ENCODE measurements around the gene AGTRAP. TPM values are rescaled to one million over a fixed set of nuclear protein-coding genes. Genes with fewer than 3 reads are reported as not detected.
A peak's percentile ranks its signal among the peaks of the same experiment; 100 is the strongest.

AGTRAP gene
- total and polyA plus RNA-seq, 9 of the 15 experiments (the other 6 are each of a cell fraction or from before 2014, with no cell fraction given) = 26.8 to 105 (median 57.5) TPM

DNA sequence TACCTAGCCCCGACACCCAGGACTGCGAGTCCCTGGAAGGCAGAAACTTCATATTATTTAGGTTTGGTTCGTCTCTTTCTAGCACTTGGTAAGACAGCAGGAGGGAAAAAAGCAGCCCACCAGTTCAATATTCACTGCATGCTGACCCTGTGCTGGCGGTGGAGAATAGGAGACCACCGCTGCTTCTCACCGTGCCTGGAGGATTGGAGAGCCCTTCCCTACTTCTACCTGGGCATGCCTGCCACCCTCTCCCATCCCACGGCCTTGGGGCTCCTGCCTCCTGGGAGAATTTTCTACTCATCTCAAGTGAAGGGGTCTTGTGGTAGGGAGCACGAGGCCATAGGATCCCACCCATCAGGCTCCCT is 64.4 kb downstream of the AGTRAP start (continued):
- TF ChIP-seq, protein P1, sequence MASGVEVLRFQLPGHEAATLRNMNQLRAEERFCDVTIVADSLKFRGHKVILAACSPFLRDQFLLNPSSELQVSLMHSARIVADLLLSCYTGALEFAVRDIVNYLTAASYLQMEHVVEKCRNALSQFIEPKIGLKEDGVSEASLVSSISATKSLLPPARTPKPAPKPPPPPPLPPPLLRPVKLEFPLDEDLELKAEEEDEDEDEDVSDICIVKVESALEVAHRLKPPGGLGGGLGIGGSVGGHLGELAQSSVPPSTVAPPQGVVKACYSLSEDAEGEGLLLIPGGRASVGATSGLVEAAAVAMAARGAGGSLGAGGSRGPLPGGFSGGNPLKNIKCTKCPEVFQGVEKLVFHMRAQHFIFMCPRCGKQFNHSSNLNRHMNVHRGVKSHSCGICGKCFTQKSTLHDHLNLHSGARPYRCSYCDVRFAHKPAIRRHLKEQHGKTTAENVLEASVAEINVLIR (CRISPR knock-in tag; IDR thresholded peaks at IDR 0.05) = no peak
- TF ChIP-seq ZNF347 (CRISPR knock-in tag; IDR thresholded peaks at IDR 0.05; ENCODE audit: low read depth) (no peak), POU5F1 (IDR thresholded peaks at IDR 0.05; ENCODE audit: borderline replicate concordance, low read depth, low read length, partially characterized antibody) (no peak), KAT2B (IDR thresholded peaks at IDR 0.05; ENCODE audit: low read depth, low read length) (no peak), SIRT6 (IDR thresholded peaks at IDR 0.05; ENCODE audit: low read depth, low read length) (no peak), YY1 (IDR thresholded peaks at IDR 0.05; ENCODE audit: borderline replicate concordance in 1 of 3, control insufficient read depth in 1 of 3, extremely low read depth in 1 of 3, insufficient read depth in 3 of 3, insufficient read length in 1 of 3, insufficient replicate concordance in 2 of 3, low read depth in 1 of 3, low read length in 2 of 3) (no peak), ZNF76 (CRISPR knock-in tag; IDR thresholded peaks at IDR 0.05; ENCODE audit: borderline replicate concordance) (no peak), KAT7 (CRISPR knock-in tag; IDR thresholded peaks at IDR 0.05; ENCODE audit: borderline replicate concordance) (no peak), ETV1 (tag; conservative IDR thresholded peaks at IDR 0.05; ENCODE audit: low read depth) (no peak), CREM (IDR thresholded peaks at IDR 0.05; ENCODE audit: low read depth) (no peak), GTF2F1 (IDR thresholded peaks at IDR 0.05; ENCODE audit: low read depth, low read length) (no peak), KDM4B (IDR thresholded peaks at IDR 0.05; ENCODE audit: borderline replicate concordance in 2 of 2, low read depth in 1 of 2) (no peak), ZNF121 (CRISPR knock-in tag; conservative IDR thresholded peaks at IDR 0.05) (no peak), ZNF324 (CRISPR knock-in tag; IDR thresholded peaks at IDR 0.05) (no peak), EZH2 (IDR thresholded peaks at IDR 0.05; ENCODE audit: borderline replicate concordance, low read depth, low read length) (no peak), ZBTB7A (IDR thresholded peaks at IDR 0.05; ENCODE audit: borderline replicate concordance, control insufficient read depth, low read depth, low read length) (peak; percentile 31; the same call in 1 of the 2 replicates), SMAD3 (CRISPR knock-in tag; conservative IDR thresholded peaks at IDR 0.05) (no peak), TAF9B (IDR thresholded peaks at IDR 0.05; ENCODE audit: partially characterized antibody) (no peak), HMG20B (CRISPR knock-in tag; IDR thresholded peaks at IDR 0.05) (no peak)
- TF ChIP-seq, protein P2, sequence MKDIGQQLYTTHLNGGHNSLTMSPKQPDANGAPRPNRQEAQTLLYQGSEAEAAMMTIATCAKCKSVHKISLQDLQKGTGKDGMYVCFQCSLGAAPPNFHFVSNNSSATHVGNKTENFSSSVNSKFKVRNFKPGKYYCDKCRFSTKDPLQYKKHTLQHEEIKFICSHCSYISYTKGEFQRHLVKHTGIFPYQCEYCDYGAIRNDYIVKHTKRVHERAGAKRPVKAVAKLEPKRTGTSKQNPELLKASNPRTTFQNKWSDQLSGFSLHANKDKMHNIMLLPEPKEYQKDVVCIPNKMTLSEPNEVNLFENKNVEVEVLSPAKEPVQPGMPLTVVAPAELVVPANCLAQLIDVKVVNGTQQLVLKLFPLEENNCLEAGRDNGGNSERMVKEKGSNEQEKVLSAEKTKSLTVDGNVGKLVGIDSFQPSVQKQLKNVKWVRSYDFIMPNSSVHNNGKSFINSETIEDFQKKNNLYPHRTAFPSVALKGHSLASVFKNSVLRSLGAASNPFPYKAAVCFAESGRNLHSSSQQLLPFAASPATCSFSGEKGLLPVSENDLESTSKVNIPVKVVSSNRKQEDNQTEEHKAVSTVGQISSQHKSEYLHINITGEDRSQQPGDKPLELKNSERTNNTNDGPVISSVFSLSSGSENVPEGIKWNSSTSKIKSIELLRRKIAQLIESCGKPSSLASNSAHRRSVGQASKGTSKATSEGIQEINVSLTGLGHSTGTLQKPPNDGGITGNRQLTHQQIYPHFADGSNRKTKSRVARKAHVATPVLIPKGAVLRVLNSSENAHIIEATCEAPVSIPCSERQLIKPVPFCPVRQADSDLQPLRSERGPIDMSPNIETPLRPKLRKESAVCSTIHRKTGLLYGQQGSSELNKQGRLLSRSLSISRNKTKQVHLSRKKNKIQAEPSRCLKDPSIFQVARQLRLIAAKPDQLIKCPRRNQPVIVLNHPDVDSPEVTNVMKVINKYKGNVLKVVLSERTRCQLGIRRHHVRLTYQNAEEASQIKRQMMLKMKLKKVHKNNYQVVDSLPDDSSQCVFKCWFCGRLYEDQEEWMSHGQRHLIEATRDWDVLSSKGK (CRISPR knock-in tag; IDR thresholded peaks at IDR 0.05) = no peak
- TF ChIP-seq, protein P3, sequence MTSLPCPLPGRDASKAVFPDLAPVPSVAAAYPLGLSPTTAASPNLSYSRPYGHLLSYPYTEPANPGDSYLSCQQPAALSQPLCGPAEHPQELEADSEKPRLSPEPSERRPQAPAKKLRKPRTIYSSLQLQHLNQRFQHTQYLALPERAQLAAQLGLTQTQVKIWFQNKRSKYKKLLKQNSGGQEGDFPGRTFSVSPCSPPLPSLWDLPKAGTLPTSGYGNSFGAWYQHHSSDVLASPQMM (CRISPR knock-in tag; IDR thresholded peaks at IDR 0.05) = no peak
- TF ChIP-seq, protein P4, sequence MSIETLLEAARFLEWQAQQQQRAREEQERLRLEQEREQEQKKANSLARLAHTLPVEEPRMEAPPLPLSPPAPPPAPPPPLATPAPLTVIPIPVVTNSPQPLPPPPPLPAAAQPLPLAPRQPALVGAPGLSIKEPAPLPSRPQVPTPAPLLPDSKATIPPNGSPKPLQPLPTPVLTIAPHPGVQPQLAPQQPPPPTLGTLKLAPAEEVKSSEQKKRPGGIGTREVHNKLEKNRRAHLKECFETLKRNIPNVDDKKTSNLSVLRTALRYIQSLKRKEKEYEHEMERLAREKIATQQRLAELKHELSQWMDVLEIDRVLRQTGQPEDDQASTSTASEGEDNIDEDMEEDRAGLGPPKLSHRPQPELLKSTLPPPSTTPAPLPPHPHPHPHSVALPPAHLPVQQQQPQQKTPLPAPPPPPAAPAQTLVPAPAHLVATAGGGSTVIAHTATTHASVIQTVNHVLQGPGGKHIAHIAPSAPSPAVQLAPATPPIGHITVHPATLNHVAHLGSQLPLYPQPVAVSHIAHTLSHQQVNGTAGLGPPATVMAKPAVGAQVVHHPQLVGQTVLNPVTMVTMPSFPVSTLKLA (conservative IDR thresholded peaks at IDR 0.05) = no peak
